ENCODE data around the gene PLCB3.
"Not testable (repeated sequence)": the region's sequence is repeated elsewhere in the genome, so short reads cannot be mapped to it uniquely, and the experiment has no call there.

PLCB3 gene

DNA sequence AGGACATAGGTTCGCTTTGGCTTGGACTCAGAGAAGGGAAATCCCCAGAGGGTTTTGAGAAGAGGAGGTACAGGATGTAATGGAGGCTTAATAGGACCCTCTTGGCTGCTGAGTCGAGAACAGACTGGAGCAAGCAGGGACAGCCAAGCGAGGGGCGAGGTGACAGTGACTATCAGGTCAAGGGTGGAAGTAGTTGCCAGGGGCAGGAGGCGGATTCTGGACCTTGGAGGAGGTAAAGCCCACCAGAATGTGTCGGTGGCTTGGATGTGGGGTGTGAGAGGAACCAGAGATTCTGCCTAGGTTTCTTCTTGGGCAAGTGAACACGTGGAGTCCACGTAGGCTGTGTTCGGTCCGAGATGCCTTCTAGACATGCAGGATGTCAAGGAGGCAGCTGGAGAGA, 61.6 kb downstream of the PLCB3 start:
- TF ChIP-seq, protein P1, sequence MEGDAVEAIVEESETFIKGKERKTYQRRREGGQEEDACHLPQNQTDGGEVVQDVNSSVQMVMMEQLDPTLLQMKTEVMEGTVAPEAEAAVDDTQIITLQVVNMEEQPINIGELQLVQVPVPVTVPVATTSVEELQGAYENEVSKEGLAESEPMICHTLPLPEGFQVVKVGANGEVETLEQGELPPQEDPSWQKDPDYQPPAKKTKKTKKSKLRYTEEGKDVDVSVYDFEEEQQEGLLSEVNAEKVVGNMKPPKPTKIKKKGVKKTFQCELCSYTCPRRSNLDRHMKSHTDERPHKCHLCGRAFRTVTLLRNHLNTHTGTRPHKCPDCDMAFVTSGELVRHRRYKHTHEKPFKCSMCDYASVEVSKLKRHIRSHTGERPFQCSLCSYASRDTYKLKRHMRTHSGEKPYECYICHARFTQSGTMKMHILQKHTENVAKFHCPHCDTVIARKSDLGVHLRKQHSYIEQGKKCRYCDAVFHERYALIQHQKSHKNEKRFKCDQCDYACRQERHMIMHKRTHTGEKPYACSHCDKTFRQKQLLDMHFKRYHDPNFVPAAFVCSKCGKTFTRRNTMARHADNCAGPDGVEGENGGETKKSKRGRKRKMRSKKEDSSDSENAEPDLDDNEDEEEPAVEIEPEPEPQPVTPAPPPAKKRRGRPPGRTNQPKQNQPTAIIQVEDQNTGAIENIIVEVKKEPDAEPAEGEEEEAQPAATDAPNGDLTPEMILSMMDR (IDR thresholded peaks at IDR 0.05; ENCODE audit: control insufficient read depth, insufficient read depth, low read depth, low read length, missing control alignments): no peak
- no peak overlapping the region for H3K4me3 ChIP-seq (ENCODE audit: control insufficient read depth, low read depth, low read length)
- DNase-seq (ENCODE audit: low read depth): no peak

DNA sequence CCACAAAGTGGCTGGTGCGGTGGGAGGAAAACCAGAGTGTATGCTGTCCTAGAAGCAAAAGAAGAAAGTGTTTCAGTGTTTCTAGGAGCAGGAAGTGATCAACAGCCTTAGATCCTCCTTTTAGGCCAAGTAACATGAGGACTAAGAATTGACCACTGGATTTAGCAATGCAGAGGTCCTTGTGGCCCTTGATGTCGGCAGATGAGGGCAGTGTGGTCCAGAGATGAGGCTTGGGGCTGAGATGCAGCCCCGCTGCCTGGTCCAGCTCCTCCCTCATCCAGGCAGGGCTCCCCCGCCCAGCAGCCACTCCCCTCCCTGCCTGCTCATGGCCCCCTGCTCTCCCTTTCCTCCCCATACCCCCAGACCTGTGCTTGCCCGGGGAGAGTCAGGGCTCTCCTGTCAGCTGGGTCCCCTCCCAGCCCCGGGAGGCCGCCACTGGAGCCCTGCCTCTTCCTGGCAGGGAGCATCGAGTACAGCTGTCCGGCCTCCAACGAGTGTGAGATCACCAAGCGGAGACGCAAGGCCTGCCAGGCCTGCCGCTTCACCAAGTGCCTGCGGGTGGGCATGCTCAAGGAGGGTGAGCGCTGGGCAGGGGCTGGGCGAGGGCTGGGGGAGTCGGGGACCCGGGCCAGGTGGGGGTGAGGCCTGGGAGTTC, 62.3 kb downstream of the PLCB3 start:
- no peak for DNase-seq (ENCODE audit: low read depth)

DNA sequence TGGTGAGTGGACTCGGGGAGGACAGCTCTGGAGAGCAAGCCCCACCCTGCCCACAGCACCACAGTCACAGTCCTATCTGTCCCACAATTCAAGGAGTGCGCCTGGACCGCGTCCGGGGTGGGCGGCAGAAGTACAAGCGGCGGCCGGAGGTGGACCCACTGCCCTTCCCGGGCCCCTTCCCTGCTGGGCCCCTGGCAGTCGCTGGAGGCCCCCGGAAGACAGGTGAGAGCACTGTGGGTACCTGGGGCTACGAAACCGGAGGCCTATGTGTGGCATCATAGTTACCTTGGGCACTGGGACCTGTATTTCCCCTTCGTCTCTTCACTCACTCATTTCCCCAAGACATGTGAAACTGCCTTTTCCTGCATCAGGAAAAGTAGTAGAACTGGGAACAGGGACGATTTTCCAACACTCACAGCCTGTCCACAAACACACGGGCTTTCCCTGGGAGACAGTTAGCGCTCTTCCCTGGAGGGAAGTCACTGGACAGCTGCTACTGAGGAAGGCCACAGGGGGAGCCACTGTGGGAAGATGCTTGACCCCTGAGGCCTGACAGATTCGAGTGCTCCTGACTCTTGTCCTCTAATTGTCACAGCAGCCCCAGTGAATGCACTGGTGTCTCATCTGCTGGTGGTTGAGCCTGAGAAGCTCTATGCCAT, 62.9 kb downstream of the PLCB3 start:
- no peak for DNase-seq (ENCODE audit: low read depth)
- peak overlapping the region; percentile 36 for H3K4me3 ChIP-seq (ENCODE audit: control insufficient read depth, low read depth, low read length)
- TF ChIP-seq, protein P1 (IDR thresholded peaks at IDR 0.05; ENCODE audit: control insufficient read depth, insufficient read depth, low read depth, low read length, missing control alignments): peak; percentile 31

More for the DNA sequence above, 62.3 kb downstream of the PLCB3 start:
- peak overlapping the region; percentile 36 for H3K4me3 ChIP-seq (ENCODE audit: control insufficient read depth, low read depth, low read length)
- TF ChIP-seq, protein P1 (IDR thresholded peaks at IDR 0.05; ENCODE audit: control insufficient read depth, insufficient read depth, low read depth, low read length, missing control alignments): peak; percentile 24

DNA sequence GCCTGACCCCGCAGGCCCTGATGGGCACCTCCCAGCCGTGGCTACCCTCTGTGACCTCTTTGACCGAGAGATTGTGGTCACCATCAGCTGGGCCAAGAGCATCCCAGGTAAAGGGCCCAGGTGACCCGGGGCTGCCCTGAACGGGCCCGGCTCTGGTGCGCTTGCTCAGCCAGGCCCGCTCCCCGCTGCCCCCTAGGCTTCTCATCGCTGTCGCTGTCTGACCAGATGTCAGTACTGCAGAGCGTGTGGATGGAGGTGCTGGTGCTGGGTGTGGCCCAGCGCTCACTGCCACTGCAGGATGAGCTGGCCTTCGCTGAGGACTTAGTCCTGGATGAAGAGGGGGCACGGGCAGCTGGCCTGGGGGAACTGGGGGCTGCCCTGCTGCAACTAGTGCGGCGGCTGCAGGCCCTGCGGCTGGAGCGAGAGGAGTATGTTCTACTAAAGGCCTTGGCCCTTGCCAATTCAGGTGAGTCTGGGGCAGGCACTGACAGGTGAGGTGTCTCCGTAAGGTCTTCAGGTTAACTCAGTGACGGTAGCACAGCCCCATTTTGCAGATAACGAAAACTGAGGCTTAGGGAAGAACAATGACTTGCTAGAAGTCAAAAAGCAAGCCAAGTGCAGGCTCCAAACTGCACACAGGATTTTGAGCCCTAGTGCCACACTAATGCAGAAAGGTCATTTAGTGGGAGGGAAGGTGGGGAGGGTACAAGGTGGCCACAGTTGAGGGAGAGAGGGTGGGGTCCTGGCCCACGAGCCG, 63.7 kb downstream of the PLCB3 start:
- no peak overlapping the region for H3K4me3 ChIP-seq (ENCODE audit: control insufficient read depth, low read depth, low read length)
- DNase-seq (ENCODE audit: low read depth): no peak
- TF ChIP-seq, protein P1 (IDR thresholded peaks at IDR 0.05; ENCODE audit: control insufficient read depth, insufficient read depth, low read depth, low read length, missing control alignments): no peak

DNA sequence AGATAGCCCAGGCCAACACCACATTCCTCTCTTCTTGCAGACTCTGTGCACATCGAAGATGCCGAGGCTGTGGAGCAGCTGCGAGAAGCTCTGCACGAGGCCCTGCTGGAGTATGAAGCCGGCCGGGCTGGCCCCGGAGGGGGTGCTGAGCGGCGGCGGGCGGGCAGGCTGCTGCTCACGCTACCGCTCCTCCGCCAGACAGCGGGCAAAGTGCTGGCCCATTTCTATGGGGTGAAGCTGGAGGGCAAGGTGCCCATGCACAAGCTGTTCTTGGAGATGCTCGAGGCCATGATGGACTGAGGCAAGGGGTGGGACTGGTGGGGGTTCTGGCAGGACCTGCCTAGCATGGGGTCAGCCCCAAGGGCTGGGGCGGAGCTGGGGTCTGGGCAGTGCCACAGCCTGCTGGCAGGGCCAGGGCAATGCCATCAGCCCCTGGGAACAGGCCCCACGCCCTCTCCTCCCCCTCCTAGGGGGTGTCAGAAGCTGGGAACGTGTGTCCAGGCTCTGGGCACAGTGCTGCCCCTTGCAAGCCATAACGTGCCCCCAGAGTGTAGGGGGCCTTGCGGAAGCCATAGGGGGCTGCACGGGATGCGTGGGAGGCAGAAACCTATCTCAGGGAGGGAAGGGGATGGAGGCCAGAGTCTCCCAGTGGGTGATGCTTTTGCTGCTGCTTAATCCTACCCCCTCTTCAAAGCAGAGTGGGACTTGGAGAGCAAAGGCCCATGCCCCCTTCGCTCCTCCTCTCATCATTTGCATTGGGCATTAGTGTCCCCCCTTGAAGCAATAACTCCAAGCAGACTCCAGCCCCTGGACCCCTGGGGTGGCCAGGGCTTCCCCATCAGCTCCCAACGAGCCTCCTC, 64.6 kb downstream of the PLCB3 start:
- DNase-seq (ENCODE audit: low read depth); H3K4me3 ChIP-seq (ENCODE audit: control insufficient read depth, low read depth, low read length): not testable (repeated sequence)

DNA sequence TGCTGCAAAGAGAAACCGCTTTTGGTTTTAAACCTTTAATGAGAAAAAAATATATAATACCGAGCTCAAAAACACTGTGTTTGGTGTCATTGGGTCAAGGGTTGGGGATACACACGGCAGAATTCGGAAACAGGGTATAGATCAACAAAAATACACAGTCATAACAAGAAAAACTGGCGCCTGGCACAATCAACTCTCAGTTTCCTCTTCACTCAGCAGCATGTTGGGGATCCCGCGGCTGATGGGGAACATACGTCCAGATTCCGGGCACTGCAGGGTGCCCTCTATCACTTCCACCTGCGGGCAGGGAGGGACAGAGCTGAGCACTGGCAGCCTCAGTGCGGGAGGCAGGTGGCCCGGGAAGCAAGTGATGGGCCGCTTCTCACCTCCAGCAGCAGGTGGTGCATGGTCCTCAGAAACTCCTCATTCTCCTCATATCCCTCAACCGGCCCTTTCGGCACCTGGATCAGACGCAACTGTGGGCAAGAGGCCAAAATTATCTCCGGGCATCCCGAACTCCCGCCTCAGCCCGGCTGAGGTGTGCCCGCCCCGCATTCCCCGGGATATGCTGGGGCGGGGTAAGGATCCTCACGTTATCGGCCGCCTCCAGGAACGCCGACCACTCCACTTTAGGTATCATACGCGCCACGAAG, 65.5 kb downstream of the PLCB3 start:
- TF ChIP-seq, protein P1 (IDR thresholded peaks at IDR 0.05; ENCODE audit: control insufficient read depth, insufficient read depth, low read depth, low read length, missing control alignments): no peak
- no peak for DNase-seq (ENCODE audit: low read depth)
- H3K4me3 ChIP-seq (ENCODE audit: control insufficient read depth, low read depth, low read length): peak overlapping the region; percentile 62
